Esophagus muscularis mucosa (tissue), 4 donors: ENCODE measurements around the gene POLR3GL. TPM values are rescaled to one million over a fixed set of nuclear protein-coding genes. Genes with fewer than 3 reads are reported as not detected.

ENCODE experiments used
- DNase-seq: peaks from one replicate; pipeline ENCODE4 v3.0.0-alpha.2; 2017; ENCODE audit errors: extremely low spot score
- H3K27ac ChIP-seq, 4 donors: fragments of 200-600 bp; sonication (generic); replicated peaks in 1 of 4; 1 replicate in 3 of 4; 2 replicates in 1 of 4; pipeline ENCODE4 v1.5.1; 2016 to 2019; ENCODE audit warnings: mild to moderate bottlenecking in 1 of 4
- H3K27me3 ChIP-seq, 4 donors: fragments of 200-600 bp; sonication (generic); one replicate each; pipeline versions ENCODE4 v1.5.1 to v1.6.0; 2016 to 2019
- H3K36me3 ChIP-seq, 4 donors: fragments of 200-600 bp; sonication (generic); one replicate each; pipeline ENCODE4 v1.5.1; 2016 to 2019
- H3K4me1 ChIP-seq, 4 donors: fragments of 200-600 bp; sonication (generic); one replicate each; pipeline ENCODE4 v1.5.1; 2016 to 2019
- H3K4me3 ChIP-seq, 4 donors: fragments of 200-600 bp; sonication (generic); 1 replicate in 2 of 4; 2 replicates in 2 of 4; pipeline ENCODE4 v1.5.1; 2016 to 2019; ENCODE audit warnings: mild to moderate bottlenecking in 4 of 4, moderate library complexity in 1 of 4
- H3K9me3 ChIP-seq, 4 donors: fragments of 200-600 bp; sonication (generic); 1 replicate in 3 of 4; 2 replicates in 1 of 4; pipeline ENCODE4 v1.5.1; 2016 to 2019
- CTCF ChIP-seq, 3 experiments: fragments of 200-600 bp in 2 of 3; fragments of 450-650 bp in 1 of 3; sonication (generic) in 2 of 3; IDR thresholded peaks; one replicate each; pipeline ENCODE4 v1.5.1; 2017 to 2019; ENCODE audit warnings: antibody characterized with exemption in 3 of 3, mild to moderate bottlenecking in 2 of 3, moderate library complexity in 1 of 3
- EP300 ChIP-seq: sonication (generic); formaldehyde crosslinking; IDR thresholded peaks from one replicate; pipeline ENCODE4 v1.6.1; 2017; ENCODE audit warnings: antibody characterized with exemption
- POLR2A ChIP-seq: fragments of 450-650 bp; IDR thresholded peaks from one replicate; pipeline ENCODE4 v1.6.1; 2017; ENCODE audit warnings: antibody characterized with exemption, moderate library complexity, mild to moderate bottlenecking, low read depth
- POLR2AphosphoS5 ChIP-seq, 2 donors: sonication (generic); formaldehyde crosslinking; IDR thresholded peaks; one replicate each; pipeline ENCODE4 v1.6.1; 2017; ENCODE audit warnings: antibody characterized with exemption in 2 of 2
- WGBS: methylation state at CpG from one replicate; pipeline ENCODE4 v1.1.5; 2018; 5-methylcytosine and 5-hydroxymethylcytosine counted together
- intact Hi-C: fragments of 100-400 bp; cut with DNase I; formaldehyde crosslinking; loops from one replicate; pipeline ENCODE4 v1.15.1; 2023
- total RNA-seq, 4 donors: library from RNA; depleted of rRNA; stranded (reverse); fragments of >200 nt; gene quantifications; one replicate each; pipeline versions ENCODE4 v1.1.0 to v1.2.1, GENCODE V29; 2016

The POLR3GL gene
- total RNA-seq, 4 donors from 2014 or later: 29.0 to 41.5 (median 35.5) TPM

GRCh38 chr1:145994391-145995120 lies 30.1 kb downstream of the POLR3GL start:
- Histone ChIP-seq H3K4me1 (peaks cover 25 to 52% (median 42%) of the 10 kb centered on the region in 4 donors), H3K36me3 (peaks cover 31 to 43% (median 36%) of the 10 kb centered on the region in 4 donors), H3K27me3 (no peaks in the 10 kb centered on the region), H3K27ac (peak overlapping the region; percentile 94 to 96 (median 96)), H3K9me3 (no peaks in the 10 kb centered on the region), H3K4me3 (peak overlapping the region; percentile 70 to 85 (median 80))
- TF ChIP-seq EP300 (no peak), POLR2AphosphoS5 (IDR thresholded peaks at IDR 0.05) (peak in 1 of 2 donors; percentile 82), POLR2A (no peak)
- intact Hi-C loops: no loop called here
- WGBS: 4% methylated on average over 10 of the region's 10 CpGs
- no peak for DNase-seq

- Histone ChIP-seq H3K36me3 (peaks cover 31 to 43% (median 36%) of the 10 kb centered on the region in 4 donors), H3K4me1 (peaks cover 30 to 56% (median 46%) of the 10 kb centered on the region in 4 donors), H3K4me3 (peak overlapping the region; percentile 70 to 85 (median 80)), H3K9me3 (no peaks in the 10 kb centered on the region), H3K27ac (peak overlapping the region; percentile 94 to 96 (median 96)), H3K27me3 (no peaks in the 10 kb centered on the region)
- DNase-seq: no peak
- intact Hi-C loops: no loop called here
- TF ChIP-seq POLR2A (peak; percentile 9), CTCF (IDR thresholded peaks at IDR 0.05) (no peak)
- under 1% methylated on average over 8 of the region's 8 CpGs for WGBS
These were observed 30.8 kb downstream of the POLR3GL start for GRCh38 chr1:145995148-145995881.

DNA sequence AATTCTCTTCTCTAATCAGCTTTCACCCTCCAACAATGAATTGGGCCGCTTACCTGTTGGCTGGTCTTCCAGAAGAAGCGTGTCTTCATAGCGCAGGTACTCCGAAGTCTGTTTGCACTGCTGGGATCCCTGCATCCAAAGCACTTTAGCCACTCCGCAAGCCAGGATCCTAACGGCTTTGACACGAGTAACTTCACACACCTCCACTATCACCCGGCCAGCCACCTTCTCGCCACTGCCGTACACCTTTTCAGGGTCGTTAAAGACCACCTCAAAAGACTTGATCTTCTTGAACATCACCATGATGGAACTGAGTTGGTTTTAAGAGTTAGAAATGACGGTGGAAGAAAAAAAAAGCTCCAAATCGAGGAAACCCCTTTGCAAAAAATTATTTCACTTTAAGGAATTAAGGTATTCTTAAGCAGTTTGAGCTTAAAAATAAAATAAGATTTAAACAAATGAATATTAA lies 31.5 kb downstream of the POLR3GL start:
- H3K27me3 ChIP-seq: no peaks in the 10 kb centered on the region
- peak overlapping the region; percentile 94 to 96 (median 96) for H3K27ac ChIP-seq
- intact Hi-C loops: no loop called here
- peak overlapping the region; percentile 70 to 85 (median 80) for H3K4me3 ChIP-seq
- H3K4me1 ChIP-seq: peaks cover 27 to 56% (median 47%) of the 10 kb centered on the region in 4 donors
- WGBS: 0% methylated on average over 12 of the region's 13 CpGs
- H3K9me3 ChIP-seq: no peaks in the 10 kb centered on the region
- DNase-seq: no peak
- peak in 1 of 2 donors; percentile 11 for TF ChIP-seq POLR2AphosphoS5 (IDR thresholded peaks at IDR 0.05)
- TF ChIP-seq EP300: no peak
- H3K36me3 ChIP-seq: peaks cover 31 to 43% (median 36%) of the 10 kb centered on the region in 4 donors

- Histone ChIP-seq H3K4me3 (peak within 1 kb of the TSS; percentile 70 to 85 (median 80)), H3K4me1 (peaks cover 27 to 56% (median 48%) of the 10 kb centered on the region in 4 donors), H3K9me3 (no peaks in the 10 kb centered on the region), H3K27ac (peak within 1 kb of the TSS; percentile 94 to 96 (median 96)), H3K36me3 (peaks cover 31 to 43% (median 36%) of the 10 kb centered on the region in 4 donors), H3K27me3 (no peaks in the 10 kb centered on the region)
- intact Hi-C loops: no loop called here
- TF ChIP-seq POLR2A (peak; percentile 98), EP300 (no peak), POLR2AphosphoS5 (IDR thresholded peaks at IDR 0.05) (peak in 1 of 2 donors; percentile 100), CTCF (IDR thresholded peaks at IDR 0.05) (peak in 1 of 3 experiments; percentile 15)
- WGBS: 0% methylated on average over 20 of the region's 30 CpGs
- peak; percentile 100 for DNase-seq
These were observed 32.0 kb downstream of the POLR3GL start, which contains the start of gene TXNIP for GRCh38 chr1:145996433-145997015. Gene TXNIP (minus strand): TSS chr1:145996579. CDS start chr1:145996266, 313 bp downstream.

GRCh38 chr1:145997016-145997717 lies 32.7 kb downstream of the POLR3GL start:
- TF ChIP-seq CTCF (IDR thresholded peaks at IDR 0.05): no peak
- TF ChIP-seq POLR2AphosphoS5 (IDR thresholded peaks at IDR 0.05): peak in 1 of 2 donors; percentile 41
- no peak for DNase-seq
- Histone ChIP-seq H3K9me3 (no peaks in the 10 kb centered on the region), H3K4me3 (peak overlapping the region; percentile 70 to 85 (median 80)), H3K4me1 (peaks cover 33 to 56% (median 49%) of the 10 kb centered on the region in 4 donors), H3K27me3 (no peaks in the 10 kb centered on the region), H3K27ac (peak overlapping the region; percentile 94 to 96 (median 96)), H3K36me3 (peaks cover 31 to 40% (median 35%) of the 10 kb centered on the region in 4 donors)
- 8% methylated on average over 12 of the region's 12 CpGs for WGBS
- intact Hi-C loops: no loop called here
